Umbilical cord (tissue), 2 donors: Measurements from ENCODE around the gene LRRC17. TPM values are rescaled to one million over a fixed set of nuclear protein-coding genes. Genes with fewer than 3 reads are reported as not detected.

ENCODE experiments used
- DNase-seq: peaks from one replicate; pipeline ENCODE4 v3.0.0-alpha.2; 2015; ENCODE audit warnings: low spot score
- total RNA-seq: library from RNA; depleted of rRNA; stranded (reverse); fragments of >200 nt; gene quantifications from one replicate; pipeline ENCODE4 v1.2.3, GENCODE V29; 2014; ENCODE audit warnings: low replicate concordance; ENCODE audit not compliant: insufficient read depth

Gene LRRC17
- total RNA-seq, 1 donor from 2014 or later, result 3.1 TPM

GRCh38 chr7:102988631-102989560 is 76.1 kb downstream of the LRRC17 start:
- no peak for DNase-seq

GRCh38 chr7:102990642-102991041 is 77.8 kb downstream of the LRRC17 start:
- no peak for DNase-seq

- no peak for DNase-seq
Observed at GRCh38 chr7:102991077-102991539, 78.3 kb downstream of the LRRC17 start.

- DNase-seq, result peak; percentile 16
Observed at GRCh38 chr7:102991540-102992214, 78.9 kb downstream of the LRRC17 start.

- DNase-seq, result no peak
Observed at GRCh38 chr7:102992509-102992937, 79.7 kb downstream of the LRRC17 start.

GRCh38 chr7:102992938-102993717 is 80.3 kb downstream of the LRRC17 start:
- peak; percentile 48 for DNase-seq

GRCh38 chr7:102993718-102994029 is 80.9 kb downstream of the LRRC17 start:
- no peak for DNase-seq

- no peak for DNase-seq
Observed at GRCh38 chr7:102994567-102994966, 81.8 kb downstream of the LRRC17 start.

Other genes with a start within 250 kb of the LRRC17 start
- gene POLR2J2, start 241.3 kb upstream of the LRRC17 start, total RNA-seq, result 6.0 TPM
- 39.5 TPM for gene FAM185A, start 164.0 kb upstream of the LRRC17 start, total RNA-seq
- 5.3 TPM for gene FBXL13, start 161.8 kb downstream of the LRRC17 start, total RNA-seq
- gene ARMC10, start 162.1 kb downstream of the LRRC17 start, total RNA-seq, result 37.1 TPM
- gene NAPEPLD, start 236.1 kb downstream of the LRRC17 start, total RNA-seq, result 18.8 TPM